ENCODE data around the gene CRIP1. TPM values are rescaled to one million over a fixed set of nuclear protein-coding genes. Genes with fewer than 3 reads are reported as not detected.

The CRIP1 gene
- total and polyA plus RNA-seq, 2 experiments from 2014 or later: 0.80 to 8.4 TPM

DNA sequence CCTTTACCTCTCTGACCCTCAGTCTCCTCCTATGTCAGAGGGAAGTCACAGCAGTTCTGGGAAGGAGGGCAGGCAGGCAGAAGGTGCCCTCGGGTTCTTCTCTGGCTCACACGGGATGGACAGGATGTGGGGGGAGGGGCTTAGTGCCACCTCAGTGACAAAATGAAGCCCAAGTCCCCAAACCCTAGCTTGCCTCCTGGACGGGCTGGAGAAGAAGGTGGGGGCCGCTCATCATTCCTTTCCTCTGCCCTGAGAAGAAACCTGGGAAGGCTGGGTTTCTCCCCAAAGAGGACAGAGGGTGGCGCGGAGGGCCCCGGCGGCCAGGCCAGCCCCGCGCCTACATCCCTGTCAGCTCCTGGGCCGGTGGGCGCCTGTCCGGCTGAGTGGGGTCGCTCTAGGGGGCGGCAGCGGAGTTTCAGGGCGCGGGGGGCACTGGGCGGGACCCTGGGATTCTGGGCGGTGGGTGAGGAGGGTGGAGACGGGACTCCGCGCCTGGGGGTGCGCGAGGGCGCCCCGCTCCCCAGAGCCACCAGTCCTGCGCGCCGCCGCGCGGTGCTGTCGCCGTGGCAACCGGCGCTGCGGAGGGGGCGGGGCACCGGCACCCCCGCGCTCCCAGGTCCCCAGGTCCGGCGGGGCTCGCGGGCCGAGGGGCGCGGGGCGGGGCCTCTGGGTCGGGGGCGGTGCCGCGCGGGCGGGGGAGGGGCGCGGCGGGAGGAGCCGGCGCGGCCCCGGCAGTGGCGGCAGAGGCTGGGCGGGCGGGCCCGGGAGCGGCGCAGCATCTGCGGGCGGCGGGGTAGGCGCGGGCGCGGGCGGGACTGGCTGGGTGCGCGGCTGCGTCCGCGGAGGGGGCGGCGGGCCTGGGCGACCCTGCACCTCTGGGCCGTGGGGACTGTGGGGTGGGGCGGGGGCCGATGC is 39.4 kb downstream of the CRIP1 start, which contains the start of gene TMEM121 (continued):
- TF ChIP-seq, protein P1, sequence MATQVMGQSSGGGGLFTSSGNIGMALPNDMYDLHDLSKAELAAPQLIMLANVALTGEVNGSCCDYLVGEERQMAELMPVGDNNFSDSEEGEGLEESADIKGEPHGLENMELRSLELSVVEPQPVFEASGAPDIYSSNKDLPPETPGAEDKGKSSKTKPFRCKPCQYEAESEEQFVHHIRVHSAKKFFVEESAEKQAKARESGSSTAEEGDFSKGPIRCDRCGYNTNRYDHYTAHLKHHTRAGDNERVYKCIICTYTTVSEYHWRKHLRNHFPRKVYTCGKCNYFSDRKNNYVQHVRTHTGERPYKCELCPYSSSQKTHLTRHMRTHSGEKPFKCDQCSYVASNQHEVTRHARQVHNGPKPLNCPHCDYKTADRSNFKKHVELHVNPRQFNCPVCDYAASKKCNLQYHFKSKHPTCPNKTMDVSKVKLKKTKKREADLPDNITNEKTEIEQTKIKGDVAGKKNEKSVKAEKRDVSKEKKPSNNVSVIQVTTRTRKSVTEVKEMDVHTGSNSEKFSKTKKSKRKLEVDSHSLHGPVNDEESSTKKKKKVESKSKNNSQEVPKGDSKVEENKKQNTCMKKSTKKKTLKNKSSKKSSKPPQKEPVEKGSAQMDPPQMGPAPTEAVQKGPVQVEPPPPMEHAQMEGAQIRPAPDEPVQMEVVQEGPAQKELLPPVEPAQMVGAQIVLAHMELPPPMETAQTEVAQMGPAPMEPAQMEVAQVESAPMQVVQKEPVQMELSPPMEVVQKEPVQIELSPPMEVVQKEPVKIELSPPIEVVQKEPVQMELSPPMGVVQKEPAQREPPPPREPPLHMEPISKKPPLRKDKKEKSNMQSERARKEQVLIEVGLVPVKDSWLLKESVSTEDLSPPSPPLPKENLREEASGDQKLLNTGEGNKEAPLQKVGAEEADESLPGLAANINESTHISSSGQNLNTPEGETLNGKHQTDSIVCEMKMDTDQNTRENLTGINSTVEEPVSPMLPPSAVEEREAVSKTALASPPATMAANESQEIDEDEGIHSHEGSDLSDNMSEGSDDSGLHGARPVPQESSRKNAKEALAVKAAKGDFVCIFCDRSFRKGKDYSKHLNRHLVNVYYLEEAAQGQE (IDR thresholded peaks at IDR 0.05; ENCODE audit: unreplicated experiment): no peak
- TF ChIP-seq, protein P2, sequence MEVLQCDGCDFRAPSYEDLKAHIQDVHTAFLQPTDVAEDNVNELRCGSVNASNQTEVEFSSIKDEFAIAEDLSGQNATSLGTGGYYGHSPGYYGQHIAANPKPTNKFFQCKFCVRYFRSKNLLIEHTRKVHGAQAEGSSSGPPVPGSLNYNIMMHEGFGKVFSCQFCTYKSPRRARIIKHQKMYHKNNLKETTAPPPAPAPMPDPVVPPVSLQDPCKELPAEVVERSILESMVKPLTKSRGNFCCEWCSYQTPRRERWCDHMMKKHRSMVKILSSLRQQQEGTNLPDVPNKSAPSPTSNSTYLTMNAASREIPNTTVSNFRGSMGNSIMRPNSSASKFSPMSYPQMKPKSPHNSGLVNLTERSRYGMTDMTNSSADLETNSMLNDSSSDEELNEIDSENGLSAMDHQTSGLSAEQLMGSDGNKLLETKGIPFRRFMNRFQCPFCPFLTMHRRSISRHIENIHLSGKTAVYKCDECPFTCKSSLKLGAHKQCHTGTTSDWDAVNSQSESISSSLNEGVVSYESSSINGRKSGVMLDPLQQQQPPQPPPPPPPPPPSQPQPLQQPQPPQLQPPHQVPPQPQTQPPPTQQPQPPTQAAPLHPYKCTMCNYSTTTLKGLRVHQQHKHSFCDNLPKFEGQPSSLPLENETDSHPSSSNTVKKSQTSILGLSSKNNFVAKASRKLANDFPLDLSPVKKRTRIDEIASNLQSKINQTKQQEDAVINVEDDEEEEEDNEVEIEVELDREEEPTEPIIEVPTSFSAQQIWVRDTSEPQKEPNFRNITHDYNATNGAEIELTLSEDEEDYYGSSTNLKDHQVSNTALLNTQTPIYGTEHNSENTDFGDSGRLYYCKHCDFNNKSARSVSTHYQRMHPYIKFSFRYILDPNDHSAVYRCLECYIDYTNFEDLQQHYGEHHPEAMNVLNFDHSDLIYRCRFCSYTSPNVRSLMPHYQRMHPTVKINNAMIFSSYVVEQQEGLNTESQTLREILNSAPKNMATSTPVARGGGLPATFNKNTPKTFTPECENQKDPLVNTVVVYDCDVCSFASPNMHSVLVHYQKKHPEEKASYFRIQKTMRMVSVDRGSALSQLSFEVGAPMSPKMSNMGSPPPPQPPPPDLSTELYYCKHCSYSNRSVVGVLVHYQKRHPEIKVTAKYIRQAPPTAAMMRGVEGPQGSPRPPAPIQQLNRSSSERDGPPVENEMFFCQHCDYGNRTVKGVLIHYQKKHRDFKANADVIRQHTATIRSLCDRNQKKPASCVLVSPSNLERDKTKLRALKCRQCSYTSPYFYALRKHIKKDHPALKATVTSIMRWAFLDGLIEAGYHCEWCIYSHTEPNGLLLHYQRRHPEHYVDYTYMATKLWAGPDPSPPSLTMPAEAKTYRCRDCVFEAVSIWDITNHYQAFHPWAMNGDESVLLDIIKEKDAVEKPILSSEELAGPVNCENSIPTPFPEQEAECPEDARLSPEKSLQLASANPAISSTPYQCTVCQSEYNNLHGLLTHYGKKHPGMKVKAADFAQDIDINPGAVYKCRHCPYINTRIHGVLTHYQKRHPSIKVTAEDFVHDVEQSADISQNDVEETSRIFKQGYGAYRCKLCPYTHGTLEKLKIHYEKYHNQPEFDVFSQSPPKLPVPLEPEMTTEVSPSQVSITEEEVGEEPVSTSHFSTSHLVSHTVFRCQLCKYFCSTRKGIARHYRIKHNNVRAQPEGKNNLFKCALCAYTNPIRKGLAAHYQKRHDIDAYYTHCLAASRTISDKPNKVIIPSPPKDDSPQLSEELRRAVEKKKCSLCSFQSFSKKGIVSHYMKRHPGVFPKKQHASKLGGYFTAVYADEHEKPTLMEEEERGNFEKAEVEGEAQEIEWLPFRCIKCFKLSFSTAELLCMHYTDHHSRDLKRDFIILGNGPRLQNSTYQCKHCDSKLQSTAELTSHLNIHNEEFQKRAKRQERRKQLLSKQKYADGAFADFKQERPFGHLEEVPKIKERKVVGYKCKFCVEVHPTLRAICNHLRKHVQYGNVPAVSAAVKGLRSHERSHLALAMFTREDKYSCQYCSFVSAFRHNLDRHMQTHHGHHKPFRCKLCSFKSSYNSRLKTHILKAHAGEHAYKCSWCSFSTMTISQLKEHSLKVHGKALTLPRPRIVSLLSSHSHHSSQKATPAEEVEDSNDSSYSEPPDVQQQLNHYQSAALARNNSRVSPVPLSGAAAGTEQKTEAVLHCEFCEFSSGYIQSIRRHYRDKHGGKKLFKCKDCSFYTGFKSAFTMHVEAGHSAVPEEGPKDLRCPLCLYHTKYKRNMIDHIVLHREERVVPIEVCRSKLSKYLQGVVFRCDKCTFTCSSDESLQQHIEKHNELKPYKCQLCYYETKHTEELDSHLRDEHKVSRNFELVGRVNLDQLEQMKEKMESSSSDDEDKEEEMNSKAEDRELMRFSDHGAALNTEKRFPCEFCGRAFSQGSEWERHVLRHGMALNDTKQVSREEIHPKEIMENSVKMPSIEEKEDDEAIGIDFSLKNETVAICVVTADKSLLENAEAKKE (CRISPR knock-in tag; IDR thresholded peaks at IDR 0.05): no peak
- no peak for TF ChIP-seq EZH2phosphoT487 (IDR thresholded peaks at IDR 0.05; ENCODE audit: unreplicated experiment)

Data from GM23338 (cell line).